NCI-H187 (cell line): ENCODE results near the gene ZNF778.
A peak's percentile ranks its signal among the peaks of the same experiment; 100 is the strongest.

Experiments used
- DNase-seq, 2 experiments: peaks; one replicate each; lab custom pipeline; 2025; lab: John Stamatoyannopoulos, UW

The ZNF778 gene

GRCh38 chr16:89217388-89218191 lies at the start of gene ZNF778:
TSS of gene ZNF778 (plus strand) at chr16:89217703. CDS start at chr16:89221128, 3,425 bp downstream.
- peak in 1 of 2 experiments; percentile 19 for DNase-seq

DNA sequence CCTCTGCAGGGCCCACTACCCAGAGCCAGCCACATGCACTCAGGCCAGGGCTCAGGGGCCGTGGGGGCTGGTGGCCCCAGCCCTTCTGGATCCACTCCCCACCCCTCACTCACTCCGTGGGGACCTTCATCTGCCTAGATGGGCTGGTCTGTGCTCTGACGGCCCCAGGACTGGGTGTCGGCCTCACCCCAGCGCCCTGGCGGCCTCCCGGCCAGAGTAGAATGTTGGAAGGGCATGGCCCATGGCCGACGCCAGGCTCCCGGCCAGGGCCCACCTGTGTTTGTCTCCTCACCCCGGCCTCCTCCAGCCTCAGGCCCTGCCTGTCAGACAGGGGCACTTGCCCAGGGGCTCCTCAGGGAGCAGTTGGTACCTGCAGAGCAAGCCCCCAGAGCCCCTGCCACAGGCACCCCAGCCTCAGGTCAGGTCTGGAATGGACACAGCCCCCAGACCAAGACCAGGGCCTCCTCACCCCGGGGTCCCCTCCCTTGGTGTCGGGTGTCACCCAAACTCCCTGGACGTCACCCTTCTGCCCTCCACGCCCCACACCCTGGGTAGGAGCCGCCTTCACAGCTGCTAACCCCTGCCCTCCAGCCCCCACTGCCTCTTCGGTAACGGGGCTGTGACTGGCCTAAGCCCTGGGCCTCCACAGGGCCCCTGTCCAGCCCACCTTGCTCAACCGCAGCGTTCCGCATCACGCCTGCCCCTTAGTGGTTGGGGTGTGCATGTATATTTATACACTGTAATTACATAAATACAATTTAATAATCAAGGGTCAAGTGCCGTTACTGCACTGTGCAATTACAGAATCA lies 48.9 kb upstream of the ZNF778 start:
- DNase-seq = no peak

DNA sequence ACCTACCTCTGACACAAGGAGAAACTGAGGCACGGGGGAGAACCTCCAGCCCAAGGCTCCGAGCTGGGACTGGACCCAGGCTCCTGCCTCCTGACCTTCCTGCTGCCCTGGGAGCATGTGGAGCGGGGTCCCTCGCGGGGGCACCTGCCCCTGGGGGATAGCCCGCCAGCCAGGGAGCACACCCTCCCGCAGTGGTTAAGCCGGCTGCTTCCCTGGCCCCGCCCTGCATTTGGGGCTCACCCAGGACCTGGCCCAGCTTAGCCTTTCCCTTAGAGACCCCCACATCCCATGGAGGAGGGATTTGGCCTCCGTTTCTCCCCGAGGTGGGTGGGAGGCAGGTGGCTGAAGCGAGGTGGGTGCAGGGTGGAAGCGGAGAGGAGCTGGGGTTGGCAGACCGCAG lies 47.7 kb upstream of the ZNF778 start:
- DNase-seq = no peak

GRCh38 chr16:89170346-89171215 lies 46.9 kb upstream of the ZNF778 start:
- peak in 1 of 2 experiments; percentile 69 for DNase-seq

DNA sequence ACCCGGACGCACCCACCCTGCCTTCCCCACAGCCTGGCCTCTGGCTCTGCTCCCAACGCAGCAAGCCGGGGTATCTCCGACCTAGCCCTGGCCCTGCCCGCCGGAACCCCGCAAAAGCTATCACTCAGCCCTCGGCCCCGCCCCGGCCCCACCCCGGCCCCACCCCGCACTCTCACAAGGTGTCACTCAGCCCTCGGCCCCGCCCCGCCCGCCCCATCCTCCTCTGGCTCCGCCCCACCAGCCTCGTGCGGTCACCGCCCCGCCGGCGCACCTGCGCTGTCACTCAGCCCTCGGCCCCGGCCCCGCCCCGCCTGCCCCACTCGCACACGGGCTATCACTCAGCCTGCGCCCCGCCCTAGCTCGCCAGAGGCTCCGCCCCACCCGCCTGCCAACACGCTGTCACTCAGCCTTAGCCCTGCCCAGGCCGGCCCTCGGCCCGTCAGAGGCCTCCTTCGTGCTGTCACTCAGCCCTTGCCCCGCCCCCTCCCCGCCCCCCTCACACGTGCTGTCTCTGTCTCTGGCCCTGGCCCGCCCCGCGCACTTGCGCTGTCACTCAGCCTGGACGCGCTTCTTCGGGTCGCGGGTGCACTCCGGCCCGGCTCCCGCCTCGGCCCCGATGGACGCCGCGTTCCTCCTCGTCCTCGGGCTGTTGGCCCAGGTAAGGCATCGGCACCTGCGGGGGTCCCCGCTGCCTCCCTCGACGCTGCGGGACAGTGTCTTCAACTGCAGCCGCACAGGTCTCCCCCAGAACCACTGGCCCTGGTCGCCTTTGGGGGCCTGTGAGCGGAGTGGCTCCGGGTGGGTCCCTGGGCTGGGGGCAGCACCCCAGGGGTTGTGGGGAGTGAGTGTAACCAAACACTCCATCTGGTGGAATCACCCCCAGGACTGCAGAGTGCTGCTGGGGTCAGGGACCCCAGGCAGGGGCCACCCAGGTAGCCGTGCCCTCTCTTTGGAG lies 46.0 kb upstream of the ZNF778 start, which contains the start of gene CDH15:
CDH15 (plus strand) TSS at position 533 of the 955 bp plus-strand sequence; CDS start at position 617, 84 bp downstream.
- DNase-seq = peak; percentile 81 to 96

DNA sequence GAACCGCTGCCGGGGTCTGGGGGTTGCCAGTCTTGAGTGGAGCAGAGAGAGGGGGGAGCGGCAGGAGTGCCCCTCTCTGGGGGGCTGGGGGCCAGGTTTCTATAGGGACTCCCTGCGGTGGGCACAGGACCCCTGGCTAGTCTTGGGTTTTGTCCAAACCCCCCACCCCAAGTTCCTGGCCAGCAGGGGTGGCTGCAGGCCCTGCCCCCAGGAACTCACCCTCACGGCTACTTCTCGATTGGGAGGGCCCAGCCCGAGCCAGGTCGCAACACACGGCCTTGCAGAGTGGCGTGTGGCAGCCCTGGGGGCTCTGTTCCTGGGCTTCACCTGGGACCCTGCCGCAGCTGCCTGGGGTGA lies 45.4 kb upstream of the ZNF778 start:
- DNase-seq = no peak

DNA sequence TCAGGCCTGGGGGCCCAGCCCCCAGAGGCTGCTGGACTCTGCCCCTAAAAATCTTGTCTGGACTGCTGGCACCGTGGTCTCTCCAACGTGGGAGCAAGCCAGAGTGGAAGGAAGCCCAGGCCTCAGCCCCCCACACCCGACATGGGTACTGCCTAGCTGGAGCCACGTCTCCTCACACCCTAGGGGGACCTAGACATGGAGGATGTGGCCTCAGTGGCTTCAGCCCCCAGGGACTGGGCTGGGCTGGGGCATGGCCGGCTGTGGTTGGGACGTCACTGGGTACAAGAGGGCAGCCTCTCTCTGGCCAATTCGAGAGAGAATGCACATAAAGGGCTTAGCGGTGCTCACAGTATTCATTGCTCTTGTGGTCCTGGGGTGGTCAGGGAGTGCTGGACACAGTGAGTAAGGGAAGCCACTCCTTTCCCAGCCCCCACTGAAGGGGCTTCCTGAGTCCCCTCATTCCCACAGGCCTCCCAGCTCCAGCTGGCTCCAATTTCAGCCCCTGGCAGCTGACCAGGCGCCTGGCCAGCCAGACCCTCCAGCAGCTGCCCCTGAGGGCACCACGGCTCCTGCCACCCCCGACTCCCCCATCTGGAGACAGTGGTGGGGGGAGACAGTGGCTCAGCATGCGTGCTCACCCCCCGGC lies 44.9 kb upstream of the ZNF778 start:
- DNase-seq = no peak

DNA sequence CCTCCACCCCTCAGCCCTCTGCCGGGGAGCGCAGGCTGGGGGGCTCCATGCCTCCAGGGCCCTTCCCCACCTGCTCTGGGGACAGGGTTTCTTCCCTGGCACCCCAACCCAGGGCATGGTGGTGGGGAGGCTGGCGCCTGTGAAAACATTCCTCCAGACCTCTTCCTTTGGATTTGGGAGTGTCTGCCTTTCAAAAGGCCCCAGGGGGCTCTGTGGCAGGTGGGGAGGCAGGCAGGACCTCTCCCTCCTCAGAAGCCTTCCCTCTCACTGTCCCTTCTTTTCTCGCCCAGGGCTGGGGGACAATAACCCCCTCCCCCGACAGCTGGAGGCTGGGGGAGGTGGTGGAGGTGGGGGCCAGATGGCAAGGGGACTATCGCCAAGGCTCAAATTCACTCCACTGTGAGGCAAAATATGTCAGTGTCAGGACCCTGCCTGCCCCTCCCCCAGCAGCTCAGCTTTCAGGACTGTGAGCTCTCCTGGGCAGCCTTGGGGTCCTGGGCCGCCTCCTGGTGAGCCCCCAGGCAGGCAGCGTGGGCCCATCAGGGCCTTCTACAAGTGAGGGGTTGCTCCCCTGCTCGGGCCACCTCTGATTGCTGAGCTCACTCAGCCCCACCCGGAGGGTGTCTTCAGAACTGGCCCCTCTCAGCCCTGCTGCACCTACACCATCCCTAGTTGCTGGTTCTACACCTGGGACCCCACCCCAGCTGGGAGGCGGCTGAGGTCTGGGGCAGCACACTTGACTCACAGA lies 44.2 kb upstream of the ZNF778 start:
- no peak for DNase-seq

GRCh38 chr16:89174055-89174827 lies 43.3 kb upstream of the ZNF778 start:
- DNase-seq = no peak

DNA sequence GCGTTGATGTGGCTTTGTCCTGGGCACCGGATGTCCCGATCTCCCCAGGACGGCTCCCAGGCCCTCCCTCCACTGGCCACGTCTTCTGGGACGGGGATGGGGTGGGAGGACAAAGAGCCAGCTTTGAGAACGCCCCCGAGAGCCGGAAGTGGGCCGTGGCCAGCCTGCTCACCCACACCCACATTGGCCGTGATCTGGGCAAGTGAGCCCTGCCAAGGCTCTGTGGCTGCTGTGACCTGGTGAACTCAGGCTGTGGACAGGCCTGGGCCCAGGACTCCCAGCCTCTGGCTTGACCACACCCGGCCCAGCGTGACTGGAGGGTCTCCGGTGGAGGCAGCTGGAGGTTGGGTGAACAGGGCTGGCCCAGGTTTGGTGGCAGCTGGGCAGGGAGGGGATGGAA lies 42.6 kb upstream of the ZNF778 start:
- DNase-seq = no peak

- DNase-seq = no peak
These were observed 42.0 kb upstream of the ZNF778 start for GRCh38 chr16:89175280-89176146.

DNA sequence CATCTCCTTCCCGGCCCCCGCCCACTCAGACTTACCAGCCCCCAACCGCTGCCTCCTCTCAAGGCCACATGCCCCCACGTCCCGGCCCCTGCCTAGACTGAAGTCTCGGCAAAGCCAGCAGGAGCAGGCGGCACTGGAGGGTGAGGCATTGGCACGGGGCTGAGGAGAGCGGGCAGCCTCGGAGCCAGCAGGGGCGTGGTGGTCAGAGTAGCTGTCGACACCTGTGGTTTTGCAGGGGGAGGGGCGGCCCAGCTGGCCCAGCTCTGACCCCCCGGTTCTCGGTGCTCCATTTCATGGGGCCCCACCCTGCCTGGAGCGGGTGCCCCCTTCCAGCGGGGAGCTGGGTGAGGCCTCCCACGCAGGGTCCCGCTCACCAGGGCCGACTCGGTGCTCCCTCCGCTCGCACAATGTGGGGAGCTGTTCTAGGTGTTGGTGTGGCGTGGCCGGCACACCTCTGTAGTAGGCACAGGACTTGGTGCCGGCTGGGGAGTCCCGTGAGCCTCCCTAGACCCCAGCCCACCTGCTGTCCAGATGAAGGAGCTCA lies 41.3 kb upstream of the ZNF778 start:
- DNase-seq = no peak

GRCh38 chr16:89176717-89177116 lies 40.8 kb upstream of the ZNF778 start:
- no peak for DNase-seq

DNA sequence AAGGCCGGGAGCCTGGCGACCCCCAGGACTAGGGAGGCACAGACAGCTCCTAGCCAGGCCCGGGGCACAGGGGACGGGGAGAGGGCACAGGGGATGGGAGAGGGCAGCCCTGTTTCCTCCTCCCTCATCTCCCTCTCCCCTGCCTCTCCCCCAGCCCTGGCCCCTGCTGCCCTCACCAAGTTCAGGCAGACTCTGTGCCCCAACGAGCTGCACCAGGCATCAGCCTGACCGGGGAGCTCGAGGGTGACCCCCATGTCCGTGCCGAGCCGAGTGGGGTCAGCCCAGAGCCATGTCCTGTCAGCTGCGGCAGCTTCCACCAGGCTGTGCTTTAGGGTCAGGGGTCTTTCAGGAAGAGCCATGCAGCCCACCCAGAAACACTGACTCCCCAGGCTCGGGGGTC lies 40.0 kb upstream of the ZNF778 start:
- DNase-seq = no peak

DNA sequence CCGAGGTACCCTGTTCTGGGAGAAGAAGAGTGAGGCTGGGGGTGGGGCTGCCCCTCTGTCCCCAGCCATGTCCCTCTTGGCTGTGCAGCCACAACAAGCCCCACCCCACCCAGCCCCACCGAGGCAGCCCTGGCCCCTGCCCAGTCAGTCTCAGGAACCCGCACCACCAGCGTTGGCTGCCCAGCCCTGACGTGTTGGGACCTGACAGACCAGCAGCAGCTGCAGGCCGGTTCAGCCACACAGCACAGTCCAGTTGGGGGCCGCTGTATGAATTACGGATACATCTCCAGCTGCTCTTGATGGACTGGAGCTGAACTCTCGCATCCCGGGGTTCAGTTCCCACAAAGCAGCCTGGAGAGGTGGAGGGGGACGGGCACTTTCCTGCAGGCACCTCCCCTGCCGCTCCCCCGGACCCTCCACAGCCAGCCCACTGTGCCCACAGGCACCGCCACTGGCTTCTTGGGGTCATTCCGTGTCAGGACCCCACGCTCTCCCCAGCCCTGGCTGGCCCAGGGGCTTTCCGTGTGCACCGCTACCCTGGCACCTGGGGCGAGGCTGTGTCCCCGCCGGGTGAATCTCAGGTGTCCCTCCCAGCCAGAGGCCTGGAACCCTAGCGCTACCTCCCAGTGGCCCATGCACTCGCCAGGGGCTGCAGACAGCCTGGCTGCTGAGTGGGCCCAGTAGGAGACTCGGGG lies 38.9 kb upstream of the ZNF778 start:
- DNase-seq = no peak

GRCh38 chr16:89179148-89179484 lies 38.4 kb upstream of the ZNF778 start:
- no peak for DNase-seq

DNA sequence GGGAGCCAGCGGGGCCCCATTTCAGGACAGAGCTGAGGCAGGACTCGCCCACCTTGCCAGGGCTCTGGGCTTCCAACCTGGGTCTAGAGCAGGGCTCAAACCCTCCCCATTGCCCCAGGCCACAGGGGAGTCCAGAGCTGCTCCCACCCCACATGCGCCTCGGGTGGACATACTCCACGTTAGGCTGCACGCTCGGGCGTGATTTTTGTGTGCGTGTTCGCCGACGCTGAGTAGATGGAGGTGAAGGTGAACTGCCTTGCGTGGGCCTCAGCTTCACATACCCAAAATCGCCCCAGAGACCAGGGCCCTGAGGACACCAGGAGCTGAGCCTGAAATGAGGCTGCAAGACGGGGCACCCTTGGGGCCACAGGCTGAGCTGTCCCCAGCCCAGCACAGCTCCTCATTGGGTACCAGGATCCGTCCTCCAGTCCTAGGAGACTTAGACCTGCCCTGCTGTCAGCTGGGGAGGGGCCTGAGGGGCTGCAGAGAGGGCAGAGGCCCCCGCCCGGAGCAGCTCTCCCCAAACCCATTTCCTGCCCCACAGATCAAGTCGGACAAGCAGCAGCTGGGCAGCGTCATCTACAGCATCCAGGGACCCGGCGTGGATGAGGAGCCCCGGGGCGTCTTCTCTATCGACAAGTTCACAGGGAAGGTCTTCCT lies 37.7 kb upstream of the ZNF778 start:
- no peak for DNase-seq
